HepG2 (cell line): Measurements from ENCODE around the gene IQCM.

Experiments used
- ARNT2 ChIP-seq: sonication (generic); formaldehyde crosslinking; IDR thresholded peaks from 2 replicates; pipeline ENCODE4 v1.8.0; 2022; ENCODE audit warnings: mild to moderate bottlenecking, low read depth, missing genetic modification reagents, moderate library complexity
- EZH2 ChIP-seq: conservative IDR thresholded peaks from 2 replicates; pipeline ENCODE4 v1.6.1; 2012; ENCODE audit warnings: mild to moderate bottlenecking, low read depth, low read length, moderate library complexity
- RAD21 ChIP-seq: fragments of 450-650 bp; formaldehyde crosslinking; IDR thresholded peaks from 2 replicates; pipeline ENCODE4 v1.5.0; 2020; ENCODE audit warnings: mild to moderate bottlenecking
- SRSF1 ChIP-seq: fragments of 200-400 bp; formaldehyde crosslinking; optimal IDR thresholded peaks from 2 replicates; pipeline ENCODE3; 2017; ENCODE audit warnings: mild to moderate bottlenecking, low read depth, low read length, moderate library complexity
- ZNF546 ChIP-seq: sonication (generic); formaldehyde crosslinking; conservative IDR thresholded peaks from 2 replicates; pipeline ENCODE4 v1.8.1; 2023; ENCODE audit warnings: mild to moderate bottlenecking, missing genetic modification reagents
- ZNF572 ChIP-seq: sonication (generic); formaldehyde crosslinking; IDR thresholded peaks from 2 replicates; pipeline ENCODE4 v1.5.1; 2020; ENCODE audit warnings: mild to moderate bottlenecking, missing genetic modification reagents
- TF ChIP-seq, protein P1 (sequence below): sonication (generic); formaldehyde crosslinking; conservative IDR thresholded peaks from 2 replicates; pipeline ENCODE4 v1.4.0; 2020; ENCODE audit warnings: missing genetic modification reagents
- TF ChIP-seq, protein P2 (sequence below): sonication (generic); formaldehyde crosslinking; IDR thresholded peaks from 2 replicates; pipeline ENCODE4 v1.8.1; 2023; ENCODE audit warnings: mild to moderate bottlenecking, inconsistent platforms, moderate library complexity, missing genetic modification reagents, borderline replicate concordance
- TF ChIP-seq, protein P3 (sequence below): sonication (generic); formaldehyde crosslinking; IDR thresholded peaks from 2 replicates; pipeline ENCODE4 v1.8.0; 2022; ENCODE audit warnings: missing genetic modification reagents, mild to moderate bottlenecking, moderate library complexity, borderline replicate concordance

DNA sequence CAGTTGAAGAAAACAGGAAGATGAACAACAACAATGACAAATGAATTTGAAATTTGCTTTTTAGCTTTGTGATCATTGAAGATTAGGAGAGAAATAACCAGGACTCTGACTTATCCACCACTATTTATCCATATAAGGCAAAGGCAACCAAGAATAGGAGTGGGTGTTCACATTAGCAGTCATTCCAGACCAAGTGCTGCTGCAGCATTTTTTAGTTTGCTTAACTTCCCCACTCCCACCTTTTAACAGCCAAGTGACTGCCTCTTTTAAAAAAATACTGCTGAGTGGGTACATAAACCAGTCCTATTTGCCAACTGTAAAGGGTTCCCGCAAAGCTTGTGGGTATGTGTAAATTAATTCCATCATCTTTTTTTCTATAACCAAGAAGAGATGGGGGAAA is 230.9 kb downstream of the IQCM start:
- TF ChIP-seq ARNT2 (CRISPR knock-in tag) (no peak), RAD21 (CRISPR knock-in tag) (no peak), SRSF1 (no peak), EZH2 (no peak), ZNF572 (CRISPR knock-in tag) (no peak), ZNF546 (CRISPR knock-in tag) (no peak)
- TF ChIP-seq, protein P1, sequence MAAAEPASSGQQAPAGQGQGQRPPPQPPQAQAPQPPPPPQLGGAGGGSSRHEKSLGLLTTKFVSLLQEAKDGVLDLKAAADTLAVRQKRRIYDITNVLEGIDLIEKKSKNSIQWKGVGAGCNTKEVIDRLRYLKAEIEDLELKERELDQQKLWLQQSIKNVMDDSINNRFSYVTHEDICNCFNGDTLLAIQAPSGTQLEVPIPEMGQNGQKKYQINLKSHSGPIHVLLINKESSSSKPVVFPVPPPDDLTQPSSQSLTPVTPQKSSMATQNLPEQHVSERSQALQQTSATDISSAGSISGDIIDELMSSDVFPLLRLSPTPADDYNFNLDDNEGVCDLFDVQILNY (CRISPR knock-in tag) = no peak
- TF ChIP-seq, protein P2, sequence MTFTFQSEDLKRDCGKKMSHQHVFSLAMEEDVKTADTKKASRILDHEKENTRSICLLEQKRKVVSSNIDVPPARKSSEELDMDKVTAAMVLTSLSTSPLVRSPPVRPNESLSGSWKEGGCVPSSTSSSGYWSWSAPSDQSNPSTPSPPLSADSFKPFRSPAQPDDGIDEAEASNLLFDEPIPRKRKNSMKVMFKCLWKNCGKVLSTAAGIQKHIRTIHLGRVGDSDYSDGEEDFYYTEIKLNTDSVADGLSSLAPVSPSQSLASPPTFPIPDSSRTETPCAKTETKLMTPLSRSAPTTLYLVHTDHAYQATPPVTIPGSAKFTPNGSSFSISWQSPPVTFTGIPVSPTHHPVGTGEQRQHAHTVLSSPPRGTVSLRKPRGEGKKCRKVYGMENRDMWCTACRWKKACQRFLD (CRISPR knock-in tag) = no peak
- TF ChIP-seq, protein P3, sequence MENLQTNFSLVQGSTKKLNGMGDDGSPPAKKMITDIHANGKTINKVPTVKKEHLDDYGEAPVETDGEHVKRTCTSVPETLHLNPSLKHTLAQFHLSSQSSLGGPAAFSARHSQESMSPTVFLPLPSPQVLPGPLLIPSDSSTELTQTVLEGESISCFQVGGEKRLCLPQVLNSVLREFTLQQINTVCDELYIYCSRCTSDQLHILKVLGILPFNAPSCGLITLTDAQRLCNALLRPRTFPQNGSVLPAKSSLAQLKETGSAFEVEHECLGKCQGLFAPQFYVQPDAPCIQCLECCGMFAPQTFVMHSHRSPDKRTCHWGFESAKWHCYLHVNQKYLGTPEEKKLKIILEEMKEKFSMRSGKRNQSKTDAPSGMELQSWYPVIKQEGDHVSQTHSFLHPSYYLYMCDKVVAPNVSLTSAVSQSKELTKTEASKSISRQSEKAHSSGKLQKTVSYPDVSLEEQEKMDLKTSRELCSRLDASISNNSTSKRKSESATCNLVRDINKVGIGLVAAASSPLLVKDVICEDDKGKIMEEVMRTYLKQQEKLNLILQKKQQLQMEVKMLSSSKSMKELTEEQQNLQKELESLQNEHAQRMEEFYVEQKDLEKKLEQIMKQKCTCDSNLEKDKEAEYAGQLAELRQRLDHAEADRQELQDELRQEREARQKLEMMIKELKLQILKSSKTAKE (CRISPR knock-in tag) = no peak
